HepG2 (cell line): ENCODE results near the gene TARBP2. TPM values are rescaled to one million over a fixed set of nuclear protein-coding genes. Genes with fewer than 3 reads are reported as not detected.

Experiments used
- ATF1 ChIP-seq: IDR thresholded peaks from 2 replicates; pipeline ENCODE4 v1.6.1; 2016; ENCODE audit warnings: mild to moderate bottlenecking, control low read depth
- E2F2 ChIP-seq: sonication (generic); formaldehyde crosslinking; IDR thresholded peaks from 2 replicates; pipeline ENCODE4 v1.4.0; 2020; ENCODE audit warnings: missing genetic modification reagents, borderline replicate concordance
- ETV6 ChIP-seq: sonication (generic); formaldehyde crosslinking; conservative IDR thresholded peaks from 2 replicates; pipeline ENCODE4 v1.4.0; 2020; ENCODE audit warnings: missing genetic modification reagents
- FOSL1 ChIP-seq: sonication (generic); formaldehyde crosslinking; IDR thresholded peaks from 2 replicates; pipeline ENCODE4 v1.9.0; 2021; ENCODE audit warnings: missing genetic modification reagents, borderline replicate concordance
- HNRNPK ChIP-seq: fragments of 200-400 bp; formaldehyde crosslinking; IDR thresholded peaks from 2 replicates; pipeline ENCODE4 v1.6.1; 2018; ENCODE audit warnings: low read length, low read depth, moderate library complexity, mild to moderate bottlenecking; ENCODE audit not compliant: poor library complexity, severe bottlenecking
- IRF9 ChIP-seq: sonication (generic); formaldehyde crosslinking; IDR thresholded peaks from 2 replicates; pipeline ENCODE4 v1.8.0; 2022; ENCODE audit warnings: missing genetic modification reagents, mild to moderate bottlenecking, borderline replicate concordance
- KDM3A ChIP-seq: IDR thresholded peaks from 2 replicates; pipeline ENCODE4 v1.6.1; 2018; ENCODE audit warnings: low read depth, missing compliant biosample characterization
- MAZ ChIP-seq, 2 experiments: sonication (generic) in 1 of 2; formaldehyde crosslinking in 1 of 2; IDR thresholded peaks; 2 replicates each; pipeline versions ENCODE4 v1.5.0 to v1.6.1; 2012 to 2020; ENCODE audit warnings: low read depth in 2 of 2, mild to moderate bottlenecking in 2 of 2, borderline replicate concordance in 1 of 2, improper control_type of control experiment in 1 of 2, low read length in 1 of 2, missing genetic modification reagents in 1 of 2, moderate library complexity in 1 of 2
- MYNN ChIP-seq: sonication (generic); formaldehyde crosslinking; IDR thresholded peaks from 2 replicates; pipeline ENCODE4 v1.4.0; 2020; ENCODE audit warnings: mild to moderate bottlenecking, low read depth, missing genetic modification reagents
- MYPOP ChIP-seq: sonication (generic); formaldehyde crosslinking; IDR thresholded peaks from 2 replicates; pipeline ENCODE4 v1.8.1; 2023; ENCODE audit warnings: mild to moderate bottlenecking, moderate library complexity, missing genetic modification reagents
- NFYC ChIP-seq: IDR thresholded peaks from 2 replicates; pipeline ENCODE4 v1.6.1; 2016; ENCODE audit warnings: missing genetic modification reagents, missing compliant biosample characterization
- PBX2 ChIP-seq: IDR thresholded peaks from 2 replicates; pipeline ENCODE4 v1.6.1; 2016; ENCODE audit warnings: control low read depth
- POLR2AphosphoS2 ChIP-seq: IDR thresholded peaks from 2 replicates; pipeline ENCODE4 v1.6.1; 2011; ENCODE audit warnings: low read depth, low read length, improper control_type of control experiment
- SMC3 ChIP-seq: IDR thresholded peaks from 2 replicates; pipeline ENCODE4 v1.6.1; 2011; ENCODE audit warnings: low read length, improper control_type of control experiment
- YY1 ChIP-seq: IDR thresholded peaks from 2 replicates; pipeline ENCODE4 v1.6.1; 2011; ENCODE audit warnings: low read length, low read depth, moderate library complexity, mild to moderate bottlenecking; ENCODE audit not compliant: insufficient read depth, insufficient replicate concordance
- ZEB1 ChIP-seq: IDR thresholded peaks from 2 replicates; pipeline ENCODE4 v1.6.1; 2012; ENCODE audit warnings: mild to moderate bottlenecking, low read depth, inconsistent platforms; ENCODE audit not compliant: insufficient replicate concordance
- ZNF225 ChIP-seq: sonication (generic); formaldehyde crosslinking; IDR thresholded peaks from 2 replicates; pipeline ENCODE4 v1.4.0; 2020; ENCODE audit warnings: mild to moderate bottlenecking, missing genetic modification reagents
- ZNF235 ChIP-seq: sonication (generic); formaldehyde crosslinking; IDR thresholded peaks from 2 replicates; pipeline ENCODE4 v1.8.1; 2023; ENCODE audit warnings: mild to moderate bottlenecking, missing genetic modification reagents, borderline replicate concordance
- ZNF30 ChIP-seq: sonication (generic); formaldehyde crosslinking; IDR thresholded peaks from 2 replicates; pipeline ENCODE4 v1.5.0; 2020; ENCODE audit warnings: mild to moderate bottlenecking, missing genetic modification reagents
- ZNF33B ChIP-seq: sonication (generic); formaldehyde crosslinking; IDR thresholded peaks from 2 replicates; pipeline ENCODE4 v1.5.1; 2020; ENCODE audit warnings: mild to moderate bottlenecking, missing genetic modification reagents
- ZNF543 ChIP-seq: sonication (generic); formaldehyde crosslinking; IDR thresholded peaks from 2 replicates; pipeline ENCODE4 v1.4.0; 2020; ENCODE audit warnings: mild to moderate bottlenecking, missing genetic modification reagents
- ZNF572 ChIP-seq: sonication (generic); formaldehyde crosslinking; IDR thresholded peaks from 2 replicates; pipeline ENCODE4 v1.5.1; 2020; ENCODE audit warnings: mild to moderate bottlenecking, missing genetic modification reagents
- ZNF740 ChIP-seq: sonication (generic); formaldehyde crosslinking; IDR thresholded peaks from 2 replicates; pipeline ENCODE4 v1.4.0; 2020; ENCODE audit warnings: missing genetic modification reagents
- ZNF784 ChIP-seq: sonication (generic); formaldehyde crosslinking; IDR thresholded peaks from 2 replicates; pipeline ENCODE4 v1.5.1; 2020; ENCODE audit warnings: missing genetic modification reagents, mild to moderate bottlenecking, borderline replicate concordance
- polyA plus RNA-seq, 8 experiments: library from polyadenylated mRNA; depleted of rRNA in 3 of 8; stranded (reverse) in 7 of 8; unstranded in 1 of 8; fragments of >200 nt; fragmentation: Illumina TruSeq in 4 of 8; extraction: Trizol in 4 of 8; gene quantifications; 2 replicates each; pipeline versions ENCODE4 v1.2.1 to v1.2.3, GENCODE V29; 2011 to 2016; ENCODE audit warnings: low read depth in 4 of 8, missing spikeins in 1 of 8, mixed read lengths in 1 of 8; ENCODE audit not compliant: insufficient read depth in 1 of 8
- total RNA-seq, 5 experiments: library from RNA; depleted of rRNA; stranded (reverse); fragments of >200 nt; fragmentation: Illumina TruSeq; extraction: Trizol; gene quantifications; 2 replicates each; pipeline ENCODE4 v1.2.3, GENCODE V29; 2016; ENCODE audit warnings: low read depth in 1 of 5

TARBP2 gene
- total and polyA plus RNA-seq, 2 of the 13 experiments (the other 11 are each of a cell fraction or from before 2014, with no cell fraction given): 47.0 to 55.5 TPM

- TF ChIP-seq ZNF740 (CRISPR knock-in tag): peak; percentile 80
- peak; percentile 8 for TF ChIP-seq ZEB1
- TF ChIP-seq FOSL1: no peak
- TF ChIP-seq HNRNPK: peak; percentile 9
- TF ChIP-seq ZNF784 (CRISPR knock-in tag): no peak
- peak; percentile 46 for TF ChIP-seq NFYC (CRISPR knock-in tag)
- no peak for TF ChIP-seq POLR2AphosphoS2
- no peak for TF ChIP-seq ZNF30 (CRISPR knock-in tag)
- 0 out of 2 replicates have a peak, but pooled peaks have one; percentile 13 for TF ChIP-seq PBX2 (CRISPR knock-in tag)
- TF ChIP-seq E2F2 (CRISPR knock-in tag): no peak
- TF ChIP-seq ZNF225 (CRISPR knock-in tag): no peak
- TF ChIP-seq ATF1: peak; percentile 91
- no peak for TF ChIP-seq ZNF33B (CRISPR knock-in tag)
- peak; percentile 55; the same call in 1 of the 2 replicates for TF ChIP-seq ZNF235 (CRISPR knock-in tag)
- peak; percentile 22 for TF ChIP-seq SMC3
- no peak for TF ChIP-seq IRF9 (CRISPR knock-in tag)
- peak; percentile 80 for TF ChIP-seq MYPOP (CRISPR knock-in tag)
- TF ChIP-seq YY1: peak; percentile 79
- peak; percentile 97 for TF ChIP-seq MAZ (IDR thresholded peaks at IDR 0.05; ENCODE audit: borderline replicate concordance, low read depth, low read length)
- TF ChIP-seq MAZ (CRISPR knock-in tag; IDR thresholded peaks at IDR 0.05; ENCODE audit: low read depth): peak; percentile 90; the same call in 1 of the 2 replicates
- TF ChIP-seq ZNF543 (CRISPR knock-in tag): peak; percentile 44; the same call in 1 of the 2 replicates
- TF ChIP-seq KDM3A: peak; percentile 78; the same call in 1 of the 2 replicates
- TF ChIP-seq MYNN: no peak
- 0 out of 2 replicates have a peak, but pooled peaks have one; percentile 65 for TF ChIP-seq ETV6
- TF ChIP-seq ZNF572 (CRISPR knock-in tag): 0 out of 2 replicates have a peak, but pooled peaks have one; percentile 43
These were observed 49.4 kb upstream of the TARBP2 start, which contains the start of gene PCBP2 (continued) for GRCh38 chr12:53451661-53452158.
